Endodermal cell (in vitro differentiated cells): ENCODE data around the gene TGFBR3L. TPM values are rescaled to one million over a fixed set of nuclear protein-coding genes. Genes with fewer than 3 reads are reported as not detected.

ENCODE experiments used
- DNase-seq: peaks from one replicate; pipeline ENCODE4 v3.0.0-alpha.2; 2017
- H3K27ac ChIP-seq: 2 replicates; pipeline ENCODE4 v1.5.1; 2013; ENCODE audit warnings: mild to moderate bottlenecking, low read depth, low read length, moderate library complexity
- H3K27me3 ChIP-seq: 2 replicates; pipeline ENCODE4 v1.6.1; 2013; ENCODE audit warnings: mild to moderate bottlenecking, low read length, moderate library complexity; ENCODE audit not compliant: insufficient read depth, control insufficient read depth, poor library complexity, severe bottlenecking
- H3K36me3 ChIP-seq: 2 replicates; pipeline ENCODE4 v1.7.0; 2013; ENCODE audit warnings: mild to moderate bottlenecking, low read length, moderate library complexity; ENCODE audit not compliant: control insufficient read depth, insufficient read depth
- H3K4me1 ChIP-seq: one replicate; pipeline ENCODE4 v1.7.0; 2013; ENCODE audit warnings: low read length; ENCODE audit not compliant: control insufficient read depth, insufficient read depth
- H3K4me3 ChIP-seq: 2 replicates; pipeline ENCODE4 v1.5.1; 2013; ENCODE audit warnings: mild to moderate bottlenecking, low read length, moderate library complexity
- H3K9ac ChIP-seq: 2 replicates; pipeline ENCODE4 v1.6.1; 2013; ENCODE audit warnings: mild to moderate bottlenecking, low read length, moderate library complexity; ENCODE audit not compliant: poor library complexity, severe bottlenecking; ENCODE audit errors: extremely low read depth
- H3K9me3 ChIP-seq: 2 replicates; pipeline ENCODE4 v1.6.1; 2013; ENCODE audit warnings: mild to moderate bottlenecking, low read length, moderate library complexity; ENCODE audit not compliant: control insufficient read depth
- H3K27ac Mint-ChIP-seq: 2 replicates; pipeline ENCODE4 v1.8.0; 2020; ENCODE audit warnings: mixed read lengths
- H3K27me3 Mint-ChIP-seq: 2 replicates; pipeline ENCODE4 v1.8.0; 2021; ENCODE audit warnings: mild to moderate bottlenecking, mixed read lengths; ENCODE audit not compliant: insufficient read depth
- H3K36me3 Mint-ChIP-seq: 2 replicates; pipeline ENCODE4 v1.8.0; 2020; ENCODE audit warnings: low read depth, mixed read lengths
- H3K4me1 Mint-ChIP-seq: 2 replicates; pipeline ENCODE4 v1.8.0; 2020; ENCODE audit warnings: mixed read lengths
- H3K4me3 Mint-ChIP-seq: 2 replicates; pipeline ENCODE4 v1.8.0; 2020; ENCODE audit warnings: mild to moderate bottlenecking, moderate library complexity, mixed read lengths
- H3K9me3 Mint-ChIP-seq: 2 replicates; pipeline ENCODE4 v1.8.0; 2020; ENCODE audit warnings: mild to moderate bottlenecking, mixed read lengths
- WGBS, 2 experiments: methylation state at CpG; one replicate each; pipeline versions ENCODE4 v1.1.5 to v1.1.7; 2013; ENCODE audit warnings: missing lambda C conversion rate in 2 of 2, mixed read lengths in 1 of 2; ENCODE audit not compliant: insufficient coverage in 1 of 2, insufficient read length in 1 of 2; 5-methylcytosine and 5-hydroxymethylcytosine counted together
- total RNA-seq, 2 donors: library from RNA; stranded (reverse); fragmentation: NEBNext Ultra II Directional in 1 of 2; extraction: Animal tissue kit (Norgen Biotek cat#: 25700) in 1 of 2; gene quantifications; 2 replicates in 1 of 2; 3 replicates in 1 of 2; pipeline ENCODE4 v1.2.1, GENCODE V29; 2021
- TF ChIP-seq, protein P1 (sequence below): fragments of 200-600 bp; sonication (generic); conservative IDR thresholded peaks from 2 replicates; pipeline ENCODE4 v1.5.0; 2021; ENCODE audit warnings: antibody characterized with exemption, mild to moderate bottlenecking

Gene TGFBR3L
- total RNA-seq, 2 donors from 2014 or later: 0.84 to 2.2 TPM

DNA sequence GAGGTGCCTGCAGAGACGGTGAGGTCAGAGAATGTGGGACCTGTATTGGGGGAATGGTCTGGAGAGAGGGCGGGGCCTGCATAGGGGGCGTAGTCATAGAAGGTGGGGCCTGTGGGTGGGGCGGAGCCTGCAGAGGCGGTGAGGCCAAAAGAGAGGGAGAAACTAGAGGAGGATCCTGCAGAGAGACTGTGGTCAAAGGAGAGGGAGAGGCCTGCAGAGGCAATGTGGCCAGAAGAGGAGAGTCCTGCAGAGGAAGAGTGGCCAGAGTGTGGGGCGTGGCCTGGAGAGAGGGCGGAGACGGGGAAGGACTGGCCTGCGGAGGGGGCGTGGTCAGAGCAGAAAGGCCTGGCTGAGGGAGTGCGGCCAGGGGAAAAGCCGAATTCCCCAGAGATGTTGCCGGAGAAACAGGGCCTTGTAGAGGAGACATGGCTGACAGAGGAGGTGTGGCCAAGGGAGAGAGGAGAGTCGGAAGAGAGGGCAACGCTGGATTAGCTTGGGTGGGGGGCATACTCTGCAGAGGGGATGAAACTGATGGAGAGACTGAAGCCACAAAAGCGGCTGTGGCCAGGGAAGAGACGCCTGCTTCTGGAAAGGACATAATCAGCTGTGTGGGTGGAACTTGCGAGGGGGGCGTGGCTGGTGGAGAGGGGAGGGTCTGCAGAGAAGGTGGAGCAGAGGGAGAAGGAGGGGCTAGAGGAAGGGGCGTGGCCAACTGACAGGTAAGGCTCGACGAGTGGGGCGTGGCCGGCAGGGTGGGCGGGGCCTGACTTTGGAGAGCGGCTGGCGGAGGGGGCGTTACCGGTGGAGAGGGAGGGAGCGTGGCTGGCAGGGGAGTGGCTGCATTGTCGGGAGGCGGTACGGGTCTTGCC, 43.0 kb upstream of the TGFBR3L start:
- peaks cover 24% of the 10 kb centered on the region for H3K27me3 ChIP-seq
- no peak overlapping the region for H3K4me3 ChIP-seq
- H3K27ac ChIP-seq: peak overlapping the region; percentile 94
- peak; percentile 100 for DNase-seq
- WGBS, 2 experiments: 5 to 14% methylated on average over 17 to 33 of the region's 33 CpGs
- no peak overlapping the region for H3K9ac ChIP-seq
- peaks cover 3% of the 10 kb centered on the region for H3K4me1 Mint-ChIP-seq
- H3K36me3 ChIP-seq: no peaks in the 10 kb centered on the region
- H3K4me1 ChIP-seq: no peaks in the 10 kb centered on the region
- H3K9me3 Mint-ChIP-seq: peaks cover 1% of the 10 kb centered on the region
- peak overlapping the region; percentile 95 for H3K27ac Mint-ChIP-seq
- H3K4me3 Mint-ChIP-seq: peak overlapping the region; percentile 36
- H3K36me3 Mint-ChIP-seq: no peaks in the 10 kb centered on the region
- TF ChIP-seq, protein P1, sequence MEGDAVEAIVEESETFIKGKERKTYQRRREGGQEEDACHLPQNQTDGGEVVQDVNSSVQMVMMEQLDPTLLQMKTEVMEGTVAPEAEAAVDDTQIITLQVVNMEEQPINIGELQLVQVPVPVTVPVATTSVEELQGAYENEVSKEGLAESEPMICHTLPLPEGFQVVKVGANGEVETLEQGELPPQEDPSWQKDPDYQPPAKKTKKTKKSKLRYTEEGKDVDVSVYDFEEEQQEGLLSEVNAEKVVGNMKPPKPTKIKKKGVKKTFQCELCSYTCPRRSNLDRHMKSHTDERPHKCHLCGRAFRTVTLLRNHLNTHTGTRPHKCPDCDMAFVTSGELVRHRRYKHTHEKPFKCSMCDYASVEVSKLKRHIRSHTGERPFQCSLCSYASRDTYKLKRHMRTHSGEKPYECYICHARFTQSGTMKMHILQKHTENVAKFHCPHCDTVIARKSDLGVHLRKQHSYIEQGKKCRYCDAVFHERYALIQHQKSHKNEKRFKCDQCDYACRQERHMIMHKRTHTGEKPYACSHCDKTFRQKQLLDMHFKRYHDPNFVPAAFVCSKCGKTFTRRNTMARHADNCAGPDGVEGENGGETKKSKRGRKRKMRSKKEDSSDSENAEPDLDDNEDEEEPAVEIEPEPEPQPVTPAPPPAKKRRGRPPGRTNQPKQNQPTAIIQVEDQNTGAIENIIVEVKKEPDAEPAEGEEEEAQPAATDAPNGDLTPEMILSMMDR: no peak
- H3K27me3 Mint-ChIP-seq: peaks cover 68% of the 10 kb centered on the region
- H3K9me3 ChIP-seq: no peaks in the 10 kb centered on the region

DNA sequence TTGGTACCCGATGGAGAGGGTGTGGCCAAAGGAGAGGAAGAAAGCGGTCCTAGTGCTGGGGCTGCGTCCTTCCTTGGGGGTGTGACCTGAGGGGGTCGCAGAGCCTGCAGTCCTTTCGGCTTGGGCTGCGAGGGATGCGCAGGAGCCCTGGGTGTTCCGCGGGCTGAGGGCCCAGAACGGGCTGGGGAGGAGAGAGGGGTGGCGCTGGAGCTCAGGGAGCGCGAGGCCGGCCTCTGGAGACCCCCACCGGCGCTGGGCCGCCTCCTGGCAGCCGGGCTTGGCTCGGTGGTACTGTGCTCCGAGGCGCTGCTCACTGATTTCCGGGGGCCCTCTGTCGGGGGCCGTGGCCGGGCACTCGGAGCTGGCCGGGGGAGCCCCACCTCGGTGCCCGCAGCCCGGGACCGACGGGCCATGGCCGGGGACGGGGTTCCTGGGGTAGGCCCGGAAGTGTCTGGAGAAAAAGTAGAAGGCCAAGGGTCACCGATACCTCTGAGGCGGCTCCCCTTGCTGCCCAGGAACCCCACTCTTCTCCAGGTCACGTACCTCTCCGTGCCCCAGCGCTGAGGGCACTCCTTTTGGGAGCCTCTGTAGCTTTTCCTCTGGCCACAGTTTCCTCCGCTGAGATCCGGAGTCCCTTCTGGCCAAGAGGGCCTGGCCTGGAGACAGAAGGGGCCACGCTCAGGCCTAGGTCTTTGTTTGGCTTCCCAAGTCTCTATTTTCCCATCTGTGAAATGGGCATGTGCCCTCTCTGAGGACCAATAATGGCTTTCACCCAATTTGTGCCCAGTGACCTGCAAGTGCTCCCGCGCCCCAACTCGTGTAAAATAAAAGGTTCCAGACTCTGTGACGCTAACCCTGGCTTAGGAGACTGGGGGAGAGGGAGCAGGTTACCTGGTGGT, 42.1 kb upstream of the TGFBR3L start:
- H3K4me3 ChIP-seq: no peak overlapping the region
- Mint-ChIP-seq H3K27ac (no peak overlapping the region), H3K36me3 (no peaks in the 10 kb centered on the region), H3K4me3 (peak overlapping the region; percentile 64), H3K27me3 (peaks cover 67% of the 10 kb centered on the region), H3K4me1 (peaks cover 3% of the 10 kb centered on the region), H3K9me3 (peaks cover 1% of the 10 kb centered on the region)
- H3K4me1 ChIP-seq: no peaks in the 10 kb centered on the region
- no peak for DNase-seq
- H3K27me3 ChIP-seq: peaks cover 15% of the 10 kb centered on the region
- no peaks in the 10 kb centered on the region for H3K9me3 ChIP-seq
- no peak overlapping the region for H3K9ac ChIP-seq
- H3K27ac ChIP-seq: no peak overlapping the region
- H3K36me3 ChIP-seq: no peaks in the 10 kb centered on the region
- WGBS, 2 experiments: 57 to 78% methylated on average over 22 to 47 of the region's 47 CpGs
- TF ChIP-seq, protein P1: no peak

DNA sequence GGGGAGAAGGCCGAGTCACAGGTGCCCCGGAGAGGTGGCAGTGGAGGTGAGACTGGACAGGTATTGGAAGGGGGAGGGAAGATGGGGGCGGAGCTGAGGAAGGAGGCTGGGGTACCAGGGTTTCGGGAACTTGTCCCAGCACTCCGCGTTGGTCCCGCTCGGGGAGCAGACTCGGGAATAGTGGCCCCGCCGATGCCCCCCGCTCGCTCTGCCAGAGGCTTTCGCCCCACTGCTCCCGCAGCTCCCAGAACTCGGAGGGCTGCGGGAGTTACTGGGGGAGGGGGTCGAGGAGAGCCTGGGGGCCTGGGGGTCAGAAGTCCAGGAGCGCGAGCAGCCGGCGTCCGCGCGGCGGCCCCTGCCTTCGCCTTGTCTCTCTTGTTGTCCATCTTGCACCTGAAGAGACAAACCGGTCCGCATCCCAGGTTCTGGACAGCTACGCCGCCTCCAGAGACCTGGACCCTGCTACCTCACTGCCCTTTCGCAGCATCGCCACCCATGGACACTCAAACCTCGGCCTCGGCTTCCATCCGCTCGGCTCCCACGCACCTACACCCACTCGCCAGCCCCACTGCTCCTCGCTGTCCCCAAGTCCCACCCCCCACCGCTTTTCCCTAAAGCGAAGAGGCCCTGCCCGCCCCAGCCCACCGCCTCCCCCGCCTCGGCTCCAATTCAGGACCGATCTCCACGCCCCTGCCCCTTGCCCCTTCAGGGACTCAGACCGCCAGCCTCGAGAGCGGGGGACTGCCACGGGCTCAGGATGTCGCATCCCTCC, 41.1 kb upstream of the TGFBR3L start:
- H3K9ac ChIP-seq: peak overlapping the region; percentile 38
- H3K27me3 ChIP-seq: peaks cover 14% of the 10 kb centered on the region
- H3K36me3 Mint-ChIP-seq: no peaks in the 10 kb centered on the region
- peaks cover 1% of the 10 kb centered on the region for H3K9me3 Mint-ChIP-seq
- H3K4me1 Mint-ChIP-seq: peaks cover 3% of the 10 kb centered on the region
- peak overlapping the region; percentile 64 for H3K4me3 Mint-ChIP-seq
- H3K36me3 ChIP-seq: no peaks in the 10 kb centered on the region
- H3K4me3 ChIP-seq: peak overlapping the region; percentile 78
- H3K27me3 Mint-ChIP-seq: peaks cover 58% of the 10 kb centered on the region
- H3K4me1 ChIP-seq: no peaks in the 10 kb centered on the region
- 25 to 49% methylated on average over 18 to 51 of the region's 53 CpGs for WGBS, 2 experiments
- H3K27ac Mint-ChIP-seq: no peak overlapping the region
- DNase-seq: peak; percentile 67
- TF ChIP-seq, protein P1: no peak
- H3K9me3 ChIP-seq: no peaks in the 10 kb centered on the region
- H3K27ac ChIP-seq: peak overlapping the region; percentile 72
